Fibroblast of mammary gland (primary cell): ENCODE measurements around the gene ADPRH.

Experiments
- DNase-seq: peaks from one replicate; pipeline ENCODE4 v3.0.0-alpha.2; 2010; ENCODE audit warnings: low read depth
- H3K4me3 ChIP-seq: 2 replicates; pipeline ENCODE4 v1.5.1; 2011; ENCODE audit warnings: low read depth, mild to moderate bottlenecking, low read length, moderate library complexity; ENCODE audit not compliant: control insufficient read depth
- TF ChIP-seq, protein P1 (sequence below): conservative IDR thresholded peaks from 2 replicates; pipeline ENCODE4 v1.5.1; 2011; ENCODE audit warnings: low read depth, low read length, inconsistent platforms; ENCODE audit not compliant: control insufficient read depth, insufficient read depth

Gene ADPRH

GRCh38 chr3:119538772-119539171, 40.5 kb upstream of the ADPRH start:
- DNase-seq = no peak
- TF ChIP-seq, protein P1, sequence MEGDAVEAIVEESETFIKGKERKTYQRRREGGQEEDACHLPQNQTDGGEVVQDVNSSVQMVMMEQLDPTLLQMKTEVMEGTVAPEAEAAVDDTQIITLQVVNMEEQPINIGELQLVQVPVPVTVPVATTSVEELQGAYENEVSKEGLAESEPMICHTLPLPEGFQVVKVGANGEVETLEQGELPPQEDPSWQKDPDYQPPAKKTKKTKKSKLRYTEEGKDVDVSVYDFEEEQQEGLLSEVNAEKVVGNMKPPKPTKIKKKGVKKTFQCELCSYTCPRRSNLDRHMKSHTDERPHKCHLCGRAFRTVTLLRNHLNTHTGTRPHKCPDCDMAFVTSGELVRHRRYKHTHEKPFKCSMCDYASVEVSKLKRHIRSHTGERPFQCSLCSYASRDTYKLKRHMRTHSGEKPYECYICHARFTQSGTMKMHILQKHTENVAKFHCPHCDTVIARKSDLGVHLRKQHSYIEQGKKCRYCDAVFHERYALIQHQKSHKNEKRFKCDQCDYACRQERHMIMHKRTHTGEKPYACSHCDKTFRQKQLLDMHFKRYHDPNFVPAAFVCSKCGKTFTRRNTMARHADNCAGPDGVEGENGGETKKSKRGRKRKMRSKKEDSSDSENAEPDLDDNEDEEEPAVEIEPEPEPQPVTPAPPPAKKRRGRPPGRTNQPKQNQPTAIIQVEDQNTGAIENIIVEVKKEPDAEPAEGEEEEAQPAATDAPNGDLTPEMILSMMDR = no peak

GRCh38 chr3:119541547-119541946, 37.7 kb upstream of the ADPRH start:
- no peak for DNase-seq
- TF ChIP-seq, protein P1 = no peak
- no peak overlapping the region for H3K4me3 ChIP-seq

More at GRCh38 chr3:119538772-119539171, 40.5 kb upstream of the ADPRH start:
- H3K4me3 ChIP-seq = no peak overlapping the region

- TF ChIP-seq, protein P1 = no peak
- no peak overlapping the region for H3K4me3 ChIP-seq
- no peak for DNase-seq
These were observed 37.0 kb upstream of the ADPRH start for GRCh38 chr3:119542168-119542767.

DNA sequence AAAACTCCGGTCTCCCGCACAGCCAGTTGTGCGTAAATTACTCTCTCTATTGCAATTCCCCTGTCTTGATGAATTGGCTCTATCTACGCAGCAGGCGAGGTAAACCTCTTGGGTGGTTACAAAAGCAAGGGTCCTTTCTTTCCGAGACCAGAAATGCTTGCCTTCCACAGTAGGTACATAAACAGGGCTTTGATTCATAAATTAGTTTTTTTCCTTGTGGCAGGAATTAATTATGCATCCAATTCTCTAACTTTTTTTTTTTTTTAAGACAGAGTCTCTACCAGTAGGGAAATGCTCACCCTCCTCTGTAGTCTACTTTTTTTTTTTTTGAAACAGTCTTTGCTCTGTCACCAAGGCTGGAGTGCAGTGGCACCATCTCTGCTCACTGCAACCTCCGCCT, 36.1 kb upstream of the ADPRH start:
- TF ChIP-seq, protein P1 = no peak

DNA sequence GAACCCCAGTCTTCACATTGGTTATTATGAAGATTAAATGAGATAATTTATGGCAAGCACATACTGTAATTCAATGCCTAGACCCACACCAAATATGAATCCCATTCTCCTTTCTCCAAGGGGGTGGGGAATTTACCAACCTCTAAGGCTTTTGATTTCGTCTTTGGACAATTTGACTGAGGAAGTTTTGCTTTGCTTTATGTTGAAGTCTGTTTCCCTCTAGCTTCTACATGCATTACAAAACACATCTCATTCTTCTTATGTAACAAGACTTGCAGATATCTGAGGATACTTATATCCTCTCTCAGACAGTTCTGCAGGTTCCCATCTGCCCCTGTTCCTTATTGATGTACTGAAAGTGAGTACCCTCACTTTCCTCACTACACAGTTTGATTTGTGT, 32.1 kb upstream of the ADPRH start:
- TF ChIP-seq, protein P1 = no peak
- H3K4me3 ChIP-seq = no peak overlapping the region
- no peak for DNase-seq

More for the DNA sequence above, 36.1 kb upstream of the ADPRH start:
- no peak overlapping the region for H3K4me3 ChIP-seq
- DNase-seq = no peak

- TF ChIP-seq, protein P1 = no peak
- DNase-seq = no peak
These were observed 31.0 kb upstream of the ADPRH start for GRCh38 chr3:119548341-119548740.

More at GRCh38 chr3:119548341-119548740, 31.0 kb upstream of the ADPRH start:
- H3K4me3 ChIP-seq = no peak overlapping the region
